Measurements from ENCODE around the gene DNAJC5. TPM values are rescaled to one million over a fixed set of nuclear protein-coding genes. Genes with fewer than 3 reads are reported as not detected.

DNAJC5 gene
- total and polyA plus RNA-seq, 12 donors = 19.5 to 52.2 (median 38.3) TPM

DNA sequence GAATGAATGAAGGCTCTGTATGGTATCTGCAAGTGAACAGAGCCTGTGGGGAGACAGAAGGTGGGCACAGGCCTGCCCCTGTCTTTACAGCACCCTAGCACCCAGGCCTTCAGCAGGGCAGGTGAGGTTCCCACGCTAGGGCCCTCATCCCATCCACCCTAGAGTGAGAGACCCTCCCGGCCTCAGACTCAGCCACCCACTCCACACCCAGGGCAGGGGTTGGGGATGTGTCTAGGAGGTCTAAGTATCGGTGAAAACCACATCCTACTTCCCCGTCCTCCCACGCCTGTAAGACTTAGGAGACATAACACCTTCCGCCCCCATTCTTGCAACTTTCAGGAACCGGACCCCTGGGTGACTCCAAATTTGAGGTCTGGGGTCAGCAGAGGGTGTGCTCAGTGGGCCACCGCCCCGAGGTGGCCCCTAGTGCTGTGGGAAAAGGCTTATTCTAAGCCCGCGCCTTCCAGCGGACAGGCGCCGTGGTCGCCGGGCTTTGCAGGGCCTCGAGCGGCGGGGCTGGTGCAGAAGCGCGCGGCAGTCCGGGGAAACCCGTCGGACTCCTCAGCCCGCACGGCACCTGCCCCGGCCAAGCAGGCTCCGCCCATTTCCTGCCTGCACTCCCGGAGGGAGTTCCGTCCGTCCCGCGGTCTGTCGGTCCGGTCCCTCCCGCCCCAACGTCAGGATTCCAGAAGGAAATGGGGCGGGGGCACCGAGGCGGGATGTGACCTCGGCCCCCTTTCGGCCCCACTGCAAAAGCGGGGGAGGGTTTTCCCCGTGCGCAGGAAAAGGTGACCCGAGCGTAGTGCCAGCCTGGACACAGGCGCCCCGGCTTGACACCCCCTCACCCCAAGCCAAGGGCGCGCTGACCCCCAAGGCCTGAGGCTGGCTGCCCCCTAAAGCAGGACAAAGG, 83.6 kb downstream of the DNAJC5 start:
- no peaks in the 10 kb centered on the region for H3K27me3 ChIP-seq
- H3K4me1 ChIP-seq = peaks cover 21 to 56% (median 51%) of the 10 kb centered on the region in 9 donors
- WGBS, 2 donors = 8 to 12% methylated on average over 45 to 52 of the region's 52 CpGs
- H3K9me3 ChIP-seq = no peaks in the 10 kb centered on the region
- H3K27ac ChIP-seq = peak overlapping the region; percentile 60 to 92 (median 86)
- peak overlapping the region; percentile 35 to 97 (median 85) for H3K4me3 ChIP-seq
- H3K36me3 ChIP-seq = peaks cover 0 to 18% (median under 1%) of the 10 kb centered on the region in 9 donors
- peak; percentile 20 to 62 (median 36) for ATAC-seq
- intact Hi-C loops (cut with DNase I) = loop anchor here in 4 of 10 donors (10.0 kb wide), 3 partner anchors 74 to 204 kb away; no protein-coding TSS in a partner anchor
- TF ChIP-seq, protein P1, sequence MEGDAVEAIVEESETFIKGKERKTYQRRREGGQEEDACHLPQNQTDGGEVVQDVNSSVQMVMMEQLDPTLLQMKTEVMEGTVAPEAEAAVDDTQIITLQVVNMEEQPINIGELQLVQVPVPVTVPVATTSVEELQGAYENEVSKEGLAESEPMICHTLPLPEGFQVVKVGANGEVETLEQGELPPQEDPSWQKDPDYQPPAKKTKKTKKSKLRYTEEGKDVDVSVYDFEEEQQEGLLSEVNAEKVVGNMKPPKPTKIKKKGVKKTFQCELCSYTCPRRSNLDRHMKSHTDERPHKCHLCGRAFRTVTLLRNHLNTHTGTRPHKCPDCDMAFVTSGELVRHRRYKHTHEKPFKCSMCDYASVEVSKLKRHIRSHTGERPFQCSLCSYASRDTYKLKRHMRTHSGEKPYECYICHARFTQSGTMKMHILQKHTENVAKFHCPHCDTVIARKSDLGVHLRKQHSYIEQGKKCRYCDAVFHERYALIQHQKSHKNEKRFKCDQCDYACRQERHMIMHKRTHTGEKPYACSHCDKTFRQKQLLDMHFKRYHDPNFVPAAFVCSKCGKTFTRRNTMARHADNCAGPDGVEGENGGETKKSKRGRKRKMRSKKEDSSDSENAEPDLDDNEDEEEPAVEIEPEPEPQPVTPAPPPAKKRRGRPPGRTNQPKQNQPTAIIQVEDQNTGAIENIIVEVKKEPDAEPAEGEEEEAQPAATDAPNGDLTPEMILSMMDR (IDR thresholded peaks at IDR 0.05) = no peak
- DNase-seq = peak; percentile 78 to 82

DNA sequence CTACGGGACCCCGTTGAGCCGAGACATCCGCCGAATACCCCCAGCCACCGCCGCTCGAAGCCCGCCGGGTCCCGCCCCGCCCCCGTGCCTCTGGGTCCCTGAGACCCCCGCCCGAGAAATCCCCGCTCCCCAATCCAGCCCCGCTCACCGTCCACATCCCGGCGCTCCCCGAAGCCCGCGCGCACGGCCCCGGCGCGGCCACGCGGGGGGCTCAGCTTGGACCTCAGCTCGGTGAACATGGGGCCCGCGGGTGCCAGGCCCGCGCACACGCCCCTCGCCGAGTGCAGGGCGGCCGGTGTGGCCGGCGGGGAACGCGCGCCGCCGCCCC, 84.3 kb downstream of the DNAJC5 start:
- 1% methylated on average over 40 to 47 of the region's 47 CpGs for WGBS, 2 donors
- peak in 1 of 2 donors; percentile 27 for DNase-seq
- peak overlapping the region; percentile 60 to 92 (median 86) for H3K27ac ChIP-seq
- peak in 1 of 8 donors; percentile 1 for ATAC-seq
- no peaks in the 10 kb centered on the region for H3K27me3 ChIP-seq
- intact Hi-C loops (cut with DNase I) = loop anchor here in 4 of 10 donors (10.0 kb wide), 3 partner anchors 74 to 204 kb away; no protein-coding TSS in a partner anchor
- H3K4me1 ChIP-seq = peaks cover 21 to 52% (median 45%) of the 10 kb centered on the region in 9 donors
- peak overlapping the region; percentile 35 to 97 (median 85) for H3K4me3 ChIP-seq
- H3K36me3 ChIP-seq = peaks cover 0 to 24% (median 6%) of the 10 kb centered on the region in 9 donors
- TF ChIP-seq, protein P1 (IDR thresholded peaks at IDR 0.05) = no peak
- H3K9me3 ChIP-seq = no peaks in the 10 kb centered on the region

DNA sequence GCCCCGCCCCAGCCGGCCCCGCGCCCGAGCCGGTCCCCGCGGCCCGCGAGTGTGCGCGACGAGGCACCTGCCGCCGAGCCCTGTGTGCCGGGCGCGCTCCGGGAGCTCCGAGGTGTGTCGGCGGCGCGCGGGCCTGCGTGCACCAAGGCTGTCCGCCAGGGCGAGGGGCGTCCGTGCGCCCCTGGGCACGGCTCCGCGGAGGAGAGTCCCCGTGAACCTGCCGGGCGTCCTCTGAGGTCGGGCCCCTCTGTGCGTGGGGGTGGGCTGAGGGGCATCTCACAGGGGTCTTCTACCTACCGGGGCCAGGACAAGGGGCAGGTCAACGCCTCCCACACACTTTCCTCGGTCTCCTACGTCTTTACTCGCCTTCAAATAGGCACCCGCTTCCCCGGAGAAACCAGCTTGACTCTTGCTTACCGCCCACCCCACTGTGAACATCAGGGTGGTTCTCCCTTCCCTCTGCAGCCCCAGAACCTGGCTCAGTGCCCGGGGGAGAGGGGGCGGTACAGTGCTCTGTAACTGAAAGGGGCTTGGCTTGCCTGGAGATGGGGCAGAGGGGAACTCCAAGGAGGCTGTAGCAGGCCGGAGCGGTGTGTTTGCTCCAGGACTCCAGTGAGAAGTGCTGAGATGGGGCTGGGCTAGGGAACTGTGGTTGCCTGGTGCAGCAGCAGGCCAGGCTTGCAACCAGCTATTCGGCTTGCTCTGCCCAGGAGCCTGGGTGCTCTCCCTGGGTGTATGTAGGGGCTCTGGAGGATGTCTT, 84.8 kb downstream of the DNAJC5 start, which contains the start of gene SAMD10:
Gene SAMD10, minus strand, starts transcription at position 86 of the 760 bp plus-strand sequence. CDS start 175 bp downstream, outside the sequence.
- TF ChIP-seq, protein P1 (IDR thresholded peaks at IDR 0.05) = peak in 1 of 9 donors; percentile 11
- peaks cover 21 to 52% (median 43%) of the 10 kb centered on the region in 9 donors for H3K4me1 ChIP-seq
- peak within 1 kb of the TSS; percentile 35 to 100 (median 91) for H3K4me3 ChIP-seq
- DNase-seq (peak; percentile 45 to 62), ATAC-seq (peak; percentile 3 to 28 (median 13))
- intact Hi-C loops (cut with DNase I) = loop anchor here in 9 of 10 donors (2.0 to 10.0 kb wide), 10 partner anchors 55 to 205 kb away; partner anchors contain the start of genes C20orf204 (in 4 of the 9) and TCEA2 (in 2 of the 9)
- H3K36me3 ChIP-seq = peaks cover 0 to 29% (median 11%) of the 10 kb centered on the region in 9 donors
- H3K27ac ChIP-seq = peak within 1 kb of the TSS; percentile 60 to 92 (median 86)
- 1 to 2% methylated on average over 44 to 52 of the region's 52 CpGs for WGBS, 2 donors
- H3K27me3 ChIP-seq = no peaks in the 10 kb centered on the region
- no peaks in the 10 kb centered on the region for H3K9me3 ChIP-seq

All from heart right ventricle (tissue), 16 donors.